Measurements from ENCODE around the gene CACNA1E. TPM values are rescaled to one million over a fixed set of nuclear protein-coding genes. Genes with fewer than 3 reads are reported as not detected.

Gene CACNA1E
- total and polyA plus RNA-seq, 9 donors, result 0.17 to 0.70 (median 0.38) TPM

DNA sequence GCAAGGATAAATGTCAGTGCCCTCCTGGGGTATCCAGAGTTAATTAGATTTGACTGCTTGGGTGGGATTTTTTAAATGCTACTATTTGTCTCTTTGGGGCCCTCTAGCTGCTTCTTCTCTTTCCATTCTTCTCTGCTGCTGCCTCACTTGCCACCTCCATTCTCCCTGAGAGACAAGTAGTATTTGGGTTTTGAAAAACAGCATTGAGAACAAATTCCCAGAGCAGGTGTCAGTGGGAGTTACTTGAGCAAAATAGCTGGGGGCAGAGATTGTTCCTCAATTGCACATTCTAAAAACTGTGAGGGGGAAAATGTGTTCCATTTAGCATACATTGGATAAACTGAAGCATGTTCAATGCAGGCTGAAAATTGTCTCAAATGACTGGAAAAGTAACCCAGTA, 286.5 kb downstream of the CACNA1E start:
- Histone ChIP-seq H3K9me3 (replicated peaks; ENCODE audit: control insufficient read depth, low read depth, low read length) (no peaks in the 10 kb centered on the region), H3K4me1 (ENCODE audit: control insufficient read depth, insufficient read depth, low read length) (no peaks in the 10 kb centered on the region), H3K27me3 (ENCODE audit: control insufficient read depth, insufficient read depth, low read length) (no peaks in the 10 kb centered on the region), H3K4me3 (ENCODE audit: low read length) (no peak overlapping the region), H3K27ac (ENCODE audit: low read length) (no peak overlapping the region), H3K36me3 (ENCODE audit: control insufficient read depth, insufficient read depth, low read length) (no peaks in the 10 kb centered on the region)
- DNase-seq, result no peak

DNA sequence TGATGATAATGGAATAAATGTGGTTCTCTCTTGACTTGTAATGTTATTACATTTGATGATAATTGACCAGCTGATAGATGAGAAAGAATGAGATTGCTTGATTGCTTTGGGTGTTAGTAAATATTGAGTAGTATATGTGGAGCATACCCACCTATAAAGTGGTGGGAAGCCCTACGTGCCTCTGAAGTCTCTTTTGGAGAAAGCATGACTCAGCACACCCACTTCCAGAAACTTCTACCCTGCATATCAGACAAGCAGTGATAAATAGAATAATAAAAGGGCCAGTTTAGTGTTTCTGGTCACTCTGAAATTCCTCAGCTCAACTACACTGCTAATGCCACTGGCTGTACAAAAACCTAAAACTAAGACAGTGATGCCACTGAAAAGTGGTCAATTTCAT, 289.4 kb downstream of the CACNA1E start:
- no peaks in the 10 kb centered on the region for H3K4me1 ChIP-seq (ENCODE audit: control insufficient read depth, insufficient read depth, low read length)
- no CpG with 5 or more reads among the region's 1 CpG for WGBS (ENCODE audit: insufficient coverage)
- no peak overlapping the region for H3K27ac ChIP-seq (ENCODE audit: low read length)
- no peaks in the 10 kb centered on the region for H3K9me3 ChIP-seq (replicated peaks; ENCODE audit: control insufficient read depth, low read depth, low read length)
- H3K4me3 ChIP-seq (ENCODE audit: low read length), result no peak overlapping the region
- no peak for DNase-seq
- H3K27me3 ChIP-seq (ENCODE audit: control insufficient read depth, insufficient read depth, low read length), result no peaks in the 10 kb centered on the region
- H3K36me3 ChIP-seq (ENCODE audit: control insufficient read depth, insufficient read depth, low read length), result no peaks in the 10 kb centered on the region

DNA sequence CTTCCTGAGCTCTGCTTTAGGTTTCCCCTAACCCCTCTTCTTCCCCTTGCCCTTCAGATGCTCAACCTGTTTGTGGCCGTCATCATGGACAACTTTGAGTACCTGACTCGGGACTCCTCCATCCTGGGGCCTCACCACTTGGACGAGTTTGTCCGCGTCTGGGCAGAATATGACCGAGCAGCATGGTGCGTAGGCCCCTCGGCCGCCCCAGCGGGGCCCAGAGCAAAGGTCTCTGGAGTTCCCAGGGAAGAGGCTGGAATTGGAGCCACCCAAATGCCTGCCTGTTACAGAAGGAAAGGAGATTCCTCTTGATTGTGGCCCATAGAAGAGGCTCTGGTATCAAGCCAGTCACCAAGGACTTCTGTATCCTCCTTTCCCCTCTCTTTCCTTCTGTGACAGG, 292.7 kb downstream of the CACNA1E start:
- H3K27ac ChIP-seq (ENCODE audit: low read length), result no peak overlapping the region
- WGBS (ENCODE audit: insufficient coverage), result 92% methylated on average over 10 of the region's 10 CpGs
- no peaks in the 10 kb centered on the region for H3K9me3 ChIP-seq (replicated peaks; ENCODE audit: control insufficient read depth, low read depth, low read length)
- H3K27me3 ChIP-seq (ENCODE audit: control insufficient read depth, insufficient read depth, low read length), result no peaks in the 10 kb centered on the region
- no peaks in the 10 kb centered on the region for H3K4me1 ChIP-seq (ENCODE audit: control insufficient read depth, insufficient read depth, low read length)
- DNase-seq, result no peak
- no peak overlapping the region for H3K4me3 ChIP-seq (ENCODE audit: low read length)
- no peaks in the 10 kb centered on the region for H3K36me3 ChIP-seq (ENCODE audit: control insufficient read depth, insufficient read depth, low read length)

DNA sequence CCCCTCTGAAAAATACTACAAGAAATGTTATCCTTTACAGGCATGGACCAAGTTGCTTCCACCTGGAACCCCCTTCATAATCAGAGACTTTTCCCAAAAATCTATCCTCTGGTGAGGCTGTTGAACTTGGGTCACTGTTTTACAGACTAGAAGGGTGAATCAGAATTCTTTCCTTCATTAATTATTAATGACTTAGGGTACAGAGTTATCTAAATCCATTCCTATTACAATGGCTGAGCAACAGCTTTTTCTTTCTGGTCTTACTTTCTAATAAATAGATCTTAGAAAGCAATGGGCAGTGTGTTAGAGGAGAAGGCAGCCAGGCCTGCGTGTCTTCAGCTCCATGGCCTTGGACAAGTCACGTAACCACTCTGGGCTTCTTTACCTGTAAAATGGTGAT, 294.0 kb downstream of the CACNA1E start:
- Histone ChIP-seq H3K27me3 (ENCODE audit: control insufficient read depth, insufficient read depth, low read length) (no peaks in the 10 kb centered on the region), H3K9me3 (replicated peaks; ENCODE audit: control insufficient read depth, low read depth, low read length) (no peaks in the 10 kb centered on the region), H3K36me3 (ENCODE audit: control insufficient read depth, insufficient read depth, low read length) (no peaks in the 10 kb centered on the region), H3K27ac (ENCODE audit: low read length) (no peak overlapping the region), H3K4me1 (ENCODE audit: control insufficient read depth, insufficient read depth, low read length) (no peaks in the 10 kb centered on the region), H3K4me3 (ENCODE audit: low read length) (no peak overlapping the region)
- no CpG with 5 or more reads among the region's 2 CpGs for WGBS (ENCODE audit: insufficient coverage)
- no peak for DNase-seq

DNA sequence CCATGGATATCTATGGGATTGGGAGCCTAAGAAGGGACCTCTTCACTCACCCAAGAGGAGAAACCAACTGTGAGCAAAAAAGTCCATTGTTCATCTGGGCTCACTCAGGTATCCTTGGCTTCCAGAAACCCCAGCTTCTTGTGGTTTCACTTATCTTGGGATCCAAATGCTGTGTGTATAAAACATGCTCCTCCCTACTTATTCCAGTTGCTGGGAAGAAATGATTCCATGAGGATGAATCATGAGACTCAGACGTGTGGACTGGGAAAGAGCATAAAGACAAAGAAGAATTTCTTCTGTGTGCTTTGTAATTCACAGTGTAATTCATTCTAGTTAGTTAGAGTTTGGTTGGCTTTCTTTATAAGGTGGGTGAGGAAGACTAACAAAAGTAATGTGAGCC, 294.5 kb downstream of the CACNA1E start:
- WGBS (ENCODE audit: insufficient coverage), result 43% methylated on average over 1 of the region's 1 CpG
- DNase-seq, result no peak
- Histone ChIP-seq H3K27me3 (ENCODE audit: control insufficient read depth, insufficient read depth, low read length) (no peaks in the 10 kb centered on the region), H3K27ac (ENCODE audit: low read length) (no peak overlapping the region), H3K9me3 (replicated peaks; ENCODE audit: control insufficient read depth, low read depth, low read length) (no peaks in the 10 kb centered on the region), H3K36me3 (ENCODE audit: control insufficient read depth, insufficient read depth, low read length) (no peaks in the 10 kb centered on the region), H3K4me1 (ENCODE audit: control insufficient read depth, insufficient read depth, low read length) (no peaks in the 10 kb centered on the region), H3K4me3 (ENCODE audit: low read length) (no peak overlapping the region)

DNA sequence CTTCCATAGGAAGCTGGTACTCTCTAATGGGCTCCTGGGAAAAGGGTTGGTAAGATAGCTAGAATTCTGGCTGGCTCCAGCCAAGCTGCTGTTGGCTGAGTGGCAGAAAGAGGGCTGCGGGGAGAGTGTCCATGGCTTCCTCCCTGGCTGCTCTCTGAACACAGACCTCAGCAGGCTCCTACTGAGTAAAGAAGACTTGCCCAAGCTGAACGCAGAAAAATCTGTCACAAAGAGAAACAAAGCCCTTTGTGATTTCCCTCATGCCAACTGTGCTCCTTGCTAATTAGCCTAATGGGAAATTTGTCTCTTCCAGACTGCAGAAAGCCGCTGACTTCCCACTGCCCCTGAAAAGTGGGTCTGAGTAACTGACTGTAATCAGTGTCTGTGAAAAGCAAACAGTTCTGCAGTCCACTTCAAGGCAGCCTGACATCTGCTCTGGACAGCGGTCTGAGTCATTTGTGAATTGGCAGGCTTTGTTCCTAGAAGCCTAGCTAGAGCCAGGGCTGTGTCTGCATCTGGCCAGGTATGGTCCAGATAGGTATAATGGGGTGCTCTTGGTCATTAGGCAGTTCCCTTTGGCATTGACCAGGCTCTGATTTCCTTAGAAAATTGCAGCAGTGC, 295.4 kb downstream of the CACNA1E start:
- no peaks in the 10 kb centered on the region for H3K9me3 ChIP-seq (replicated peaks; ENCODE audit: control insufficient read depth, low read depth, low read length)
- WGBS (ENCODE audit: insufficient coverage), result 62% methylated on average over 3 of the region's 4 CpGs
- no peaks in the 10 kb centered on the region for H3K27me3 ChIP-seq (ENCODE audit: control insufficient read depth, insufficient read depth, low read length)
- no peak overlapping the region for H3K4me3 ChIP-seq (ENCODE audit: low read length)
- H3K4me1 ChIP-seq (ENCODE audit: control insufficient read depth, insufficient read depth, low read length), result no peaks in the 10 kb centered on the region
- no peak for DNase-seq
- H3K27ac ChIP-seq (ENCODE audit: low read length), result no peak overlapping the region
- no peaks in the 10 kb centered on the region for H3K36me3 ChIP-seq (ENCODE audit: control insufficient read depth, insufficient read depth, low read length)

DNA sequence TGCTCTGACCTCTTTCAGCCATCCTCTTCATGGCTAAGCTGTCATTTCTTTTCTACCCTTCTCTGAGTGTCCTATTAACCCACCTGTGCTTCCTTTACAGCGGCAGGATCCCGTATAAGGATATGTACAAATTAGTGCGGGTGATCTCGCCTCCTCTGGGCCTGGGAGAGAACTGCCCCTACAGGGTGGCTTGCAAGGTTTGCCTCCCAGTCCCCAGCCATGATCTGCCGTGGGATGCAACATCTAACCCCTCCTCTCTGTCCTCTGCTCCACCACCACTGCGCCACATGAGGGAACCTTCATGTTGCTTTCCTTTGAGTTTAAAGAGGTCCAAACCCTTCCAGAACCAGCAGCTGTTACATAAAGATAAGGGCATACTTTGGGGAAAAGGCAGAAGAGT, 296.0 kb downstream of the CACNA1E start:
- 73% methylated on average over 5 of the region's 6 CpGs for WGBS (ENCODE audit: insufficient coverage)
- H3K27me3 ChIP-seq (ENCODE audit: control insufficient read depth, insufficient read depth, low read length), result no peaks in the 10 kb centered on the region
- no peaks in the 10 kb centered on the region for H3K4me1 ChIP-seq (ENCODE audit: control insufficient read depth, insufficient read depth, low read length)
- no peak for DNase-seq
- no peak overlapping the region for H3K27ac ChIP-seq (ENCODE audit: low read length)
- no peaks in the 10 kb centered on the region for H3K9me3 ChIP-seq (replicated peaks; ENCODE audit: control insufficient read depth, low read depth, low read length)
- no peak overlapping the region for H3K4me3 ChIP-seq (ENCODE audit: low read length)
- H3K36me3 ChIP-seq (ENCODE audit: control insufficient read depth, insufficient read depth, low read length), result no peaks in the 10 kb centered on the region

DNA sequence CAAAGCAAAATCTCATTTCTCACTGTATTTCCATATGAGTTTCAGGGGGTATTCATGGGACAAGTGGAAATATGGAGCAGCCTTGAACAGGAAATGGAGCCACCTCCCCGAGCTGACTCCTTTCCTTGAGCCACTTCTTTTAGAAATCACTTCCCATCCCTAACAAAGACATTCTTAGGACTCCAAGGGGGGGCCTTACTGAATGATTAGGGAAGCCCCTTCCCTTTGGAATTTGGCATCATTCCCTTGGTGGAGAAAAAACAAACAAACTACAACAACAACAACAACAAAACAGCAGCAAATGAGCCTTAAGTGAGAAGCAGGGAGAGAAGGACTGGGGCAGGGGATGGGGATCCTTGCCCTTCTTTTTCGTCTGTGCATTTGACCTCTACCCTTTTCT, 299.9 kb downstream of the CACNA1E start:
- no CpG with 5 or more reads among the region's 2 CpGs for WGBS (ENCODE audit: insufficient coverage)
- no peak for DNase-seq

DNA sequence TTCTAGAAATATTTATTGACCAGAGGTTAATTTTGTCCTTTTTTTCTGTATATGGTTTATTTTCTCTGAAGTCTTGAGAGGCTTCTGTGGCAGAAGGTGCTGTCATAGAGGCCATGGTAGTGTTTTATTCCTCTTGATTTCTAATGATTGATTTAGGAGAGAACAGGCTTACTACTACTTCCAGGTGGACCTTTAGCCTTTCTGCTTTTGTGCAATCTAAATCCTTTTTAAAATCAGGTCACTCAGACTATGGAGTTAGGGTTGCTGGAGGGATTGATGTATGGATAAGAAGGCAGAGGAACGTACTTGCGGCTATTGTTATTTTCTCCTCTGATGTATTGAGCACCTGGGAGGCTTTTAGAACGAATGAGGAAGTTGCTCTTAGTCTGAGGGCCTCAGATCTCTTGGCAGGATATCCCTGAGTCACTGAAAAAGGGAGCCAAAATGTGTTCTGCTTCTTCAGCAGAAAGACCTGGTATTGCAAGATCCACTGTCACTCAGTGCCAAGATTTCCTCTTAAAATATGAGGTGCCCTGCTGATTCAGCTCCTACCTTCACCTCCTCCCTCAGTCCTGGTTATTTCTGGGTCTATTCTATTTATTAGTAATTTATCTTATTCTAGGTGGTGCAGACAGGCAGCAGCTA, 300.8 kb downstream of the CACNA1E start:
- H3K4me3 ChIP-seq (ENCODE audit: low read length), result no peak overlapping the region
- H3K9me3 ChIP-seq (replicated peaks; ENCODE audit: control insufficient read depth, low read depth, low read length), result no peaks in the 10 kb centered on the region
- no peaks in the 10 kb centered on the region for H3K36me3 ChIP-seq (ENCODE audit: control insufficient read depth, insufficient read depth, low read length)
- no peaks in the 10 kb centered on the region for H3K27me3 ChIP-seq (ENCODE audit: control insufficient read depth, insufficient read depth, low read length)
- H3K4me1 ChIP-seq (ENCODE audit: control insufficient read depth, insufficient read depth, low read length), result no peaks in the 10 kb centered on the region
- H3K27ac ChIP-seq (ENCODE audit: low read length), result no peak overlapping the region
- no peak for DNase-seq
- 0% methylated on average over 1 of the region's 3 CpGs for WGBS (ENCODE audit: insufficient coverage)

More for the DNA sequence above, 299.9 kb downstream of the CACNA1E start:
- H3K27me3 ChIP-seq (ENCODE audit: control insufficient read depth, insufficient read depth, low read length), result no peaks in the 10 kb centered on the region
- H3K9me3 ChIP-seq (replicated peaks; ENCODE audit: control insufficient read depth, low read depth, low read length), result no peaks in the 10 kb centered on the region
- H3K4me3 ChIP-seq (ENCODE audit: low read length), result no peak overlapping the region
- no peak overlapping the region for H3K27ac ChIP-seq (ENCODE audit: low read length)
- no peaks in the 10 kb centered on the region for H3K36me3 ChIP-seq (ENCODE audit: control insufficient read depth, insufficient read depth, low read length)
- no peaks in the 10 kb centered on the region for H3K4me1 ChIP-seq (ENCODE audit: control insufficient read depth, insufficient read depth, low read length)

DNA sequence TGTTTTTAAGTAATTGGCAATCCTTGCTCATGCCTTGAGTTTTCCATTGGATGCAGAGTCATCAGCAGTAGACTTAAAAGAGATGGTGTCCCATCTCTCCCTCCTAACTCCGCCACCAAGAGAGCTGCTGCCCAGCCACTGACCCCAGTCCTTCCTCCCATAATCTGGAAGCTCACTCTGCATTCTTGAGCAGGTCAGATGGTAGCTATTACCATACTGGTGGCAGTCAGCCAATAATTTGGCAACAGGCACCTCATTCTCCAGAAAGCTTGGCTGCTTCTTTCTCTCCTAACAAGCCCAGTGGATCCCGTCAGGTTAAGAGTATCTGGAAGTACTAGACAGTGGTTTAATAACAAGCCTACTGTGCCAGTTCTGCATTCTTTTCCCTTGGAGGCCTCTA, 306.1 kb downstream of the CACNA1E start:
- Histone ChIP-seq H3K27me3 (ENCODE audit: control insufficient read depth, insufficient read depth, low read length) (no peaks in the 10 kb centered on the region), H3K36me3 (ENCODE audit: control insufficient read depth, insufficient read depth, low read length) (no peaks in the 10 kb centered on the region), H3K9me3 (replicated peaks; ENCODE audit: control insufficient read depth, low read depth, low read length) (no peaks in the 10 kb centered on the region), H3K27ac (ENCODE audit: low read length) (no peak overlapping the region), H3K4me3 (ENCODE audit: low read length) (no peak overlapping the region), H3K4me1 (ENCODE audit: control insufficient read depth, insufficient read depth, low read length) (no peaks in the 10 kb centered on the region)
- 55% methylated on average over 2 of the region's 2 CpGs for WGBS (ENCODE audit: insufficient coverage)
- no peak for DNase-seq

DNA sequence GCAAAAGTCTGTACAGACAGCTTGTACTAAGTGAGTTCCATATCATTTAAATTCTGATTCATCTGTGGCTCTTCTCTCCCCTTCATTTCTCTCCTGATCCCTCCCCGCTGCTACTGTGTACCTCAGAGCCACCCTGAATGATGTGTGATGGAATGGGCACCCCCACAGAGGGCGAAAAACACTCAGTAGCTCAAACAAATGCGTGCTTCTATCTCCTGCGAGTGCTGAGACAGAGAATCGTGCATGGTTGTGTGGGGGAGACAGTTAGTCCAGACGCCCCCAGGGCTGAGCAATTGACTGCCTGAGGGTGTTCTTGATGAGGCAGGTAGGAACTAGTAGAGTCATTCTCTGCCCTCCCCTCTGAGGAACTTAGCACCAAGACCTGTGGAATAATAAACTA, 308.4 kb downstream of the CACNA1E start:
- H3K4me1 ChIP-seq (ENCODE audit: control insufficient read depth, insufficient read depth, low read length), result no peaks in the 10 kb centered on the region
- DNase-seq, result no peak
- H3K9me3 ChIP-seq (replicated peaks; ENCODE audit: control insufficient read depth, low read depth, low read length), result no peaks in the 10 kb centered on the region
- no peak overlapping the region for H3K27ac ChIP-seq (ENCODE audit: low read length)
- H3K27me3 ChIP-seq (ENCODE audit: control insufficient read depth, insufficient read depth, low read length), result no peaks in the 10 kb centered on the region
- H3K4me3 ChIP-seq (ENCODE audit: low read length), result no peak overlapping the region
- WGBS (ENCODE audit: insufficient coverage), result 58% methylated on average over 2 of the region's 6 CpGs
- H3K36me3 ChIP-seq (ENCODE audit: control insufficient read depth, insufficient read depth, low read length), result no peaks in the 10 kb centered on the region

Measured in muscle of leg (tissue), 11 donors.